Activated CD8-positive, alpha-beta memory T cell treated with anti-CD3 and anti-CD28 coated beads for 24 hours (primary cell): ENCODE results near the gene S100PBP.

Experiments
- DNase-seq: peaks from one replicate; pipeline ENCODE4 v3.0.0-alpha.2; 2020

Gene S100PBP

GRCh38 chr1:32888677-32889420, 71.4 kb downstream of the S100PBP start:
- DNase-seq, result no peak

- no peak for DNase-seq
Measured at GRCh38 chr1:32889731-32890278, 72.4 kb downstream of the S100PBP start.

GRCh38 chr1:32890516-32891240, 73.2 kb downstream of the S100PBP start:
- DNase-seq, result no peak

- DNase-seq, result no peak
Measured at GRCh38 chr1:32891241-32891570, 73.8 kb downstream of the S100PBP start.

GRCh38 chr1:32891630-32892029, 74.2 kb downstream of the S100PBP start:
- no peak for DNase-seq

- DNase-seq, result peak; percentile 76
Measured at GRCh38 chr1:32892368-32893197, 75.1 kb downstream of the S100PBP start.

- peak; percentile 67 for DNase-seq
Measured at GRCh38 chr1:32893198-32894018, 76.0 kb downstream of the S100PBP start.

- no peak for DNase-seq
Measured at GRCh38 chr1:32894019-32894600, 76.7 kb downstream of the S100PBP start.

GRCh38 chr1:32894681-32895080, 77.2 kb downstream of the S100PBP start:
- DNase-seq, result no peak

- DNase-seq, result no peak
Measured at GRCh38 chr1:32895325-32896215, 78.1 kb downstream of the S100PBP start.

GRCh38 chr1:32896451-32896850, 79.0 kb downstream of the S100PBP start:
- no peak for DNase-seq

GRCh38 chr1:32897082-32898049, 79.9 kb downstream of the S100PBP start:
- no peak for DNase-seq

- no peak for DNase-seq
Measured at GRCh38 chr1:32898056-32898455, 80.6 kb downstream of the S100PBP start.

- DNase-seq, result no peak
Measured at GRCh38 chr1:32898958-32899357, 81.5 kb downstream of the S100PBP start.

- no peak for DNase-seq
Measured at GRCh38 chr1:32899586-32900296, 82.3 kb downstream of the S100PBP start.

- DNase-seq, result no peak
Measured at GRCh38 chr1:32900371-32900955, 83.0 kb downstream of the S100PBP start.

- DNase-seq, result no peak
Measured at GRCh38 chr1:32900956-32901822, 83.7 kb downstream of the S100PBP start, which contains the start of gene TMEM54. TSS of gene TMEM54 (minus strand) at chr1:32901389. CDS start at chr1:32901238, 151 bp downstream.
